HG03196 (cell line): Measurements from ENCODE around the gene SLC35G6.

Experiments
- ATAC-seq: cut with Tn5 transposase; IDR thresholded peaks from one replicate; pipeline ENCODE4 v1.9.1; 2021; ENCODE audit not compliant: unreplicated experiment

SLC35G6 gene

DNA sequence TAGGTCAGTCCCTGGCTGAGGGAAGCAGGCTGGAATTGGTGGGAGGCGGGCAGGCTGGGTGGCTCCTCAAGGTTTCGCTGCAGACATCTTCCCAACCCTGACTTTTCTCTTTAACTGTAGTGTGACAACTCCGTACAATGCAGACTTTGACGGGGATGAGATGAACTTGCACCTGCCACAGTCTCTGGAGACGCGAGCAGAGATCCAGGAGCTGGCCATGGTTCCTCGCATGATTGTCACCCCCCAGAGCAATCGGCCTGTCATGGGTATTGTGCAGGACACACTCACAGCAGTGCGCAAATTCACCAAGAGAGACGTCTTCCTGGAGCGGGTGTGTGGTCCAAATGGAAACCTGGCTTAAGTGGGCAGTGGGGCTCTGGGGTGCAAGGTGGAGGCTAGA, 17.9 kb downstream of the SLC35G6 start:
- ATAC-seq: no peak

DNA sequence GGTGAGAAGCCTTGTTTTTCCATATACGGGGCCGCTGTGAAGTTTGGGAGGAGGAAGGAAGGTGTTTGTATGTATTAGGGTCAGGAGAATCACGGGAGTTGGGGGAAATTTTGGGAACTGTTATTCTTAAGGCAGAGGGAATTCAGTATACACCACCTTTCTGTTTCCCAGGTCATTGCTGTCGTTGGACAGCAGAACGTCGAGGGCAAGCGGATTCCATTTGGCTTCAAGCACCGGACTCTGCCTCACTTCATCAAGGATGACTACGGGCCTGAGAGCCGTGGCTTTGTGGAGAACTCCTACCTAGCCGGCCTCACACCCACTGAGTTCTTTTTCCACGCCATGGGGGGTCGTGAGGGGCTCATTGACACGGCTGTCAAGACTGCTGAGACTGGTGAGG, 20.5 kb downstream of the SLC35G6 start:
- ATAC-seq: no peak

DNA sequence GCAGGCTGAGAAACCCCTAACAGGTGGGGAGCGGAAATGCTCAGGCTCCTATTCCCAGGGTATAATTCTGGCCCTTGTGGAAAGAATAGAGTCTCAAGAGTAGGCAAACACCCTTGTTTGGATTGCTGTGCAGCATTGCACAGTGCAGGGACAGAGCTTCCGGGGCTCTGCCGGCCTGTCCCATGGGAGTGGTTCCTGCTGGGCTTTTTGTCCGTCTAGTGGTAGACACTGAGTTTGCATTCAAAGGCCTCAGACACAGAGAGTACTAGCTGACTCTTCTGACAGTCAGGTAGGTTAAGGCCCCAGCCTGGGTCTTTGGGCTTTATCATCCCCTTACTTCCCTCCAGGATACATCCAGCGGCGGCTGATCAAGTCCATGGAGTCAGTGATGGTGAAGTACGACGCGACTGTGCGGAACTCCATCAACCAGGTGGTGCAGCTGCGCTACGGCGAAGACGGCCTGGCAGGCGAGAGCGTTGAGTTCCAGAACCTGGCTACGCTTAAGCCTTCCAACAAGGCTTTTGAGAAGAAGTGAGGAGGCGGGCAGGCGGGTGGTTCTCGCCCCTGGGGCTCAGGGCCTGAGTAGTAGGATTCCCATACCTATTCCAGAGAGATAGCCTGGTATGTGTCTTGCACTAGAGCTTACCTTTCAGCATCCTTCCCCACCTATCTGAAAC, 21.1 kb downstream of the SLC35G6 start:
- ATAC-seq: no peak

DNA sequence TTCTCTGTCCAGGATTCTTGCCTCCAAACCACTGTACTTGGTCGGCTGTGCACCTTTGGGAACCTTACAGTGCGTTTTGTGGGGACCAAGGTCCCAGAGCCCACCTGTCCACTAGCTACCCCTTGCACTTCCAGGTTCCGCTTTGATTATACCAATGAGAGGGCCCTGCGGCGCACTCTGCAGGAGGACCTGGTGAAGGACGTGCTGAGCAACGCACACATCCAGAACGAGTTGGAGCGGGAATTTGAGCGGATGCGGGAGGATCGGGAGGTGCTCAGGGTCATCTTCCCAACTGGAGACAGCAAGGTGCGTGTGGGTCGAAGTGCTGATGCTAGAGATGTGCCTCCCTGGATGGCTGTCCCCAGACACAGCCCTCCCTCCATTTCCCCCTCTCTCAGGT, 21.7 kb downstream of the SLC35G6 start:
- ATAC-seq: no peak

DNA sequence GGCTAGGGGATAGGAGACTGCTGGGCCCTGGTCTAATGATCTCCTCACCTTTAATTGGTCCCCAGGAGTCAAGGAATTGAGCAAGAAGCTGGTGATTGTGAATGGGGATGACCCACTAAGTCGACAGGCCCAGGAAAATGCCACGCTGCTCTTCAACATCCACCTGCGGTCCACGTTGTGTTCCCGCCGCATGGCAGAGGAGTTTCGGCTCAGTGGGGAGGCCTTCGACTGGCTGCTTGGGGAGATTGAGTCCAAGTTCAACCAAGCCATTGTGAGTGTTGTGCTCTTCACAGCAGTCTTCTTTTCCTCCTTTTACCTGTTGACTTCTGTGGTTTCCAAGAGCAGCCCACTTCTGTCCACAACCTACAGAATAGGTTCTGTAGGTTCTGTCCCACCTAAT, 22.3 kb downstream of the SLC35G6 start:
- no peak for ATAC-seq

DNA sequence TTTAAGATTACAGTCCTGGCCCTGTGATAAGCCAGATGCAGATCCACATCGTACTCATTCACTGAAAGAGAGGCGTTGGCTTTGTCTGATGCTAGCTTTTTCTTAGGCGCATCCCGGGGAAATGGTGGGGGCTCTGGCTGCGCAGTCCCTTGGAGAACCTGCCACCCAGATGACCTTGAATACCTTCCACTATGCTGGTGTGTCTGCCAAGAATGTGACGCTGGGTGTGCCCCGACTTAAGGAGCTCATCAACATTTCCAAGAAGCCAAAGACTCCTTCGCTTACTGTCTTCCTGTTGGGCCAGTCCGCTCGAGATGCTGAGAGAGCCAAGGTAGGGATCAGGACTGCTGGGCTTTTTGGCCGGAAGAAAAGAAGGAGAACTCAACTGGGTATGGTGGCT, 26.9 kb downstream of the SLC35G6 start:
- ATAC-seq: no peak

DNA sequence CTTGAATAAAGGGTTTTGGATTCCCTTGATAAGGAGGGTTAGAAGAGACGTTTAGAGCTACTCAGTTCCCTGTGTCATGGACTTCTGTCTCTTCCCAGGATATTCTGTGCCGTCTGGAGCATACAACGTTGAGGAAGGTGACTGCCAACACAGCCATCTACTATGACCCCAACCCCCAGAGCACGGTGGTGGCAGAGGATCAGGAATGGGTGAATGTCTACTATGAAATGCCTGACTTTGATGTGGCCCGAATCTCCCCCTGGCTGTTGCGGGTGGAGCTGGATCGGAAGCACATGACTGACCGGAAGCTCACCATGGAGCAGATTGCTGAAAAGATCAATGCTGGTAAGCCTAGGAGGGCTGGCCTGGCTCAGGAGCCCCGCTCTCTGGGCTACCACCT, 27.6 kb downstream of the SLC35G6 start:
- no peak for ATAC-seq

DNA sequence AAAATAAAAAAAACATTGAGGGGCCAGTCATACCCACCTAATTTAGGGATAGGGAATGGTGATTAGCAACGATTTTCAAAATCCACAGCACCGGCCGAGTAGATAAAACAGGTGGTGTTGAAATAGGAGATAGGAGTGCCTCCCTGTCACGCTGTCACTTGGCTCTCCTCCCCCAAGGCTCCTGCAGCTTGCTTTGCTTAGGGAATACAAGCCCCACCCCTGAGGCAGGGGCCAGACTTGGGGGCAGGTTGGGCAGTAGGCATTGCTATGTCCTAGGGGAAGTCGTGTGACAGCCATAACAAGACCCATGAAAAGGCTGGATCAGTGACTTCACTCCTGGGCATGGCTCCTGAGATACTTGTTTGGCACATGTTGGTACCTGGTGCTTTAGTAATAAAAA, 28.7 kb downstream of the SLC35G6 start:
- no peak for ATAC-seq

DNA sequence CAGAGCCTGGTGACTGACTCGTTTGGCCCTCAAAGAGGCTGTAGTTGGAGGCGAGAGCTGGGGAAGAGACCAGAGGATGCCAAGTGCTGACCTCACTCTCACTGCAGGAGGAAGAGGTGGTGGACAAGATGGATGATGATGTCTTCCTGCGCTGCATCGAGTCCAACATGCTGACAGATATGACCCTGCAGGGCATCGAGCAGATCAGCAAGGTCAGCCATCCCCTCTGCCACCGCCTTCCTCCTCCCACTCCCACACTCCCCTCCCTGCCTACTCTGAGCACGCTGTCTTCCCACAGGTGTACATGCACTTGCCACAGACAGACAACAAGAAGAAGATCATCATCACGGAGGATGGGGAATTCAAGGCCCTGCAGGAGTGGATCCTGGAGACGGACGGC, 29.9 kb downstream of the SLC35G6 start:
- ATAC-seq: no peak

DNA sequence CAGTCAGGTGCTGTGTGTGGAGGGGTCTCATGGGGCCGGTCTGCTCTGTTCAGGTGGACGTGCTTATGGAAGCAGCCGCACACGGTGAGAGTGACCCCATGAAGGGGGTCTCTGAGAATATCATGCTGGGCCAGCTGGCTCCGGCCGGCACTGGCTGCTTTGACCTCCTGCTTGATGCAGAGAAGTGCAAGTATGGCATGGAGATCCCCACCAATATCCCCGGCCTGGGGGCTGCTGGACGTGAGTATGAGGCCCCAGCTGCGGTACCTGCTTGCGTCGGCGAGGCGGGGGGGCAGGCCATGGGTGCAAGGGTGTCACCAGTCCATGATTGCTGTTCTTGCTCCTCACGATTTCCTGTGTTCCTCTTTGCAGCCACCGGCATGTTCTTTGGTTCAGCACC, 30.9 kb downstream of the SLC35G6 start:
- no peak for ATAC-seq

DNA sequence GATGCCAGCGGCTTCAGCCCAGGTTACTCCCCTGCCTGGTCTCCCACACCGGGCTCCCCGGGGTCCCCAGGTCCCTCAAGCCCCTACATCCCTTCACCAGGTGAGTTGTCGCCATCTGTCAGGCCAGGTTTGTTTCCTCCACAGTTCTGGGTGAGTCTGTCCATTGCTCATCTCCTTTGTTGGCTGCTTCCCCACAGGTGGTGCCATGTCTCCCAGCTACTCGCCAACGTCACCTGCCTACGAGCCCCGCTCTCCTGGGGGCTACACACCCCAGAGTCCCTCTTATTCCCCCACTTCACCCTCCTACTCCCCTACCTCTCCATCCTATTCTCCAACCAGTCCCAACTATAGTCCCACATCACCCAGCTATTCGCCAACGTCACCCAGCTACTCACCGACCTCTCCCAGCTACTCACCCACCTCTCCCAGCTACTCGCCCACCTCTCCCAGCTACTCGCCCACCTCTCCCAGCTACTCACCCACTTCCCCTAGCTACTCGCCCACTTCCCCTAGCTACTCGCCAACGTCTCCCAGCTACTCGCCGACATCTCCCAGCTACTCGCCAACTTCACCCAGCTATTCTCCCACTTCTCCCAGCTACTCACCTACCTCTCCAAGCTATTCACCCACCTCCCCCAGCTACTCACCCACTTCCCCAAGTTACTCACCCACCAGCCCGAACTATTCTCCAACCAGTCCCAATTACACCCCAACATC, 31.7 kb downstream of the SLC35G6 start:
- ATAC-seq: no peak

DNA sequence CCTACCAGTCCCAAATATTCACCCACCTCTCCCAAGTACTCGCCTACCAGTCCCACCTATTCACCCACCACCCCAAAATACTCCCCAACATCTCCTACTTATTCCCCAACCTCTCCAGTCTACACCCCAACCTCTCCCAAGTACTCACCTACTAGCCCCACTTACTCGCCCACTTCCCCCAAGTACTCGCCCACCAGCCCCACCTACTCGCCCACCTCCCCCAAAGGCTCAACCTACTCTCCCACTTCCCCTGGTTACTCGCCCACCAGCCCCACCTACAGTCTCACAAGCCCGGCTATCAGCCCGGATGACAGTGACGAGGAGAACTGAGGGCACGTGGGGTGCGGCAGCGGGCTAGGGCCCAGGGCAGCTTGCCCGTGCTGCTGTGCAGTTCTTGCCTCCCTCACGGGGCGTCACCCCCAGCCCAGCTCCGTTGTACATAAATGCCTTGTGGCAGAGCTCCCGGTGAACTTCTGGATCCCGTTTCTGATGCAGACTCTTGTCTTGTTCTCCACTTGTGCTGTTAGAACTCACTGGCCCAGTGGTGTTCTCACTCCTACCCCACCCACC, 32.7 kb downstream of the SLC35G6 start:
- ATAC-seq: no peak

DNA sequence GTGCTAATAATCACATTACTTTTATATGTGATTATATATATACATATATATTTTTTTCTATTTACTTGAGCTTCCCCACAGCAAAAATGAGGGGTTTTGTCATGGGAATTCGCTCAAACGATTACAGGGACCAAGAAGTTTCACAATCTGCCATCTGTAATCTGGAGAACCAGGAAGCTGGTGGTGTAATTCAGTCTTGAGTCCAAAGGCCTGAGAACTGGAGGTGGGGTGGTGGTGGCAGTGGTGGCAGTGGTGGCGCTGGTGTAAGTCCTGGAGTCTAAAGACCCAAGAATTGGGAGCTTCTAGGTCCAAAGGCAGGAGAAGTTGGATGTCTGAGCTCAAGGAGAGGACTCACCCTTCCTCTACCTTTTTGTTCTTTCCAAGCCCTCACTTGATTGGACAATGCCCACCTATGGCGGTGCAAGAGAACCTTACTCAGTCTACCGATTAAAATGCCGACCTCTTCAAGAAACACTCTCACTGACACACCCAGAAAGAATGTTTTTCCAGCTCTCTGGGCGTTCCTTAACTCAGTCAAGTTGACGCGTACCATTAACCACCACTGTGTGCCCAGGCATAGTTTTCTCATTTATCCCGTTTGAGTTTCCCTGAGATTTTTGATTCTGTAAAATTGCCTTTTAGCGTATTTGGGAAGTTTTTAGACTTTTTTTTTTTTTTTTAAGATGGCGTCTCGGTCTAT, 34.8 kb downstream of the SLC35G6 start:
- no peak for ATAC-seq

DNA sequence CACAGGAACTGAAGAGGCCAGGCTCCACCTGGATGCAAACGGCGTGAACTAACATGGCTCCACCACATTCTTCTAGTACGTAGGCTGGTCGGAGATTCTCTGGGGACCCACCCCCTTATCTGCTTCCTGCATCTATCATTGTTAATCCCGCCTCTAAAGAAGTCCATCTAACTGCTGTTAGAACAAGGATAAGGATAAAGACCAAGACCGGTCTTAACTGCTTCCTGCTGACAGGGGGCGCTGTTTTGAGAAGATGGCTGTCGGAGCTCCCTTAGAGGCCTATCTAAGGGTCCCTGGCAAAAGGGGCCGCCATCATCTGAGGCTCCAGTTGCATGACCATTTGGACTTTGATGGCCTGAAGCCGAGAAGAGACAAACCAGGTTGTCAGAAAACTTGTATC, 41.8 kb downstream of the SLC35G6 start:
- ATAC-seq: no peak

DNA sequence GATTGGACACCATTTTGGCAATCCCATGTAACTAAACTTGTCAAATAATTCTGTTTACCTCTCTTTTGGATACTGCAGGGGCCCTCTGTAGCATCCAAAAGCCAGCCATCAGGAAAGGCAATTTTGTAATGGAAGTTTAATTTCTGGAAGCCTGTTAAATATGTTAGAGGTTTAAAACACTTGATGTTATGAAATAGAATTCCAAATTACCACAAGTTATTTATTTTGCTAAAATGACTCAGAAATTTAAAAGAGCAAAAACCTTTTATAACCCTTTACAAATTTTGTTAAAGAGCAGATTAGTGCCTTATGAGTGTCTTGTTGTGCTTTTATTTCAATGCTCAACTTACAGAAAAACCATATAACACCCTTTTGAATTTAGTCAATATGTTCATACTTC, 47.6 kb downstream of the SLC35G6 start:
- ATAC-seq: no peak

DNA sequence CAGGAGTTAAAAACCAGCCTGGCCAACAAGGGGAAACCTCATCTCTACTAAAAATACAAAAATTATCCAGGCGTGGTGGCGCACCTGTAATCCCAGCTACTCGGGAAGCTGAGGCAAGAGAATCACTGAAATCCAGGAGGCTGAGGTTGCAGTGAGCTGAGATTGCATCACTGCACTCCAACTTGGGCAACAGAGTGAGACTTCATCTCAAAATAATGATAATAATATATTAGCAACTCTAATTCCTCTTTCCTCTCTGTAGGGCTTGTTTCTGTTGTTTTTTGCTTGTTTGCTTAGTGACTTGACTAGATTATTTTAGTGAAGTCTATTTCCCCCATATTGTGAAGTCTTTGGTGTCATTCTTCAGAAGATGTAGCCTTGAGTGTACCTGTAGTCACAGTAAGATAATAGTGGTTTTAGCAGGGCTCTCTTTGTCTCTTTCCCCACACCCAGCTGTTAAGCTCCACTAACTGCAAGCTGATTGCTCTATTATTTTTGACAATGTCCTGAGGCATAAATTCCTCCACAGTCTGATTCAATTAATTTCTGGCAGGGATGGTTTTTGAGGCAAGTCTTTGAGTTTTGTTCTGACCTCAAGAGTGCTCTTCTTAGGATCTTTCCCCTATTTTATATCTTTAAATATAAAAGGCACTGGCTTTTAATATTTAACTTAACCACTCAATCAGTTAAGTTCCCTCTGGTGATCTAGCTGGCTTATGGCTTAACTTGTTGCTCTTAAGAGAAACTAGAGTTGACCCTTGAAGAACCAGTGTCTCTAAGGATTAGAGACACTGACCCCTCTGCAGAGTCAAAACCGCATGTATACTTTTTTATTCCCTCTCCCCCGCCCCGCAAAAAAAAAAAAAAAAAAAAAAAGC, 49.0 kb downstream of the SLC35G6 start:
- ATAC-seq: no peak
